Neural cell (in vitro differentiated cells): ENCODE data around the gene OR2F2. TPM values are rescaled to one million over a fixed set of nuclear protein-coding genes. Genes with fewer than 3 reads are reported as not detected.

Source experiments
- H2AFZ ChIP-seq: fragments of 200-600, 300-800 bp; sonication (generic), shearing (Covaris generic); 2 replicates; pipeline ENCODE4 v1.6.0; 2014; ENCODE audit warnings: low read depth, mild to moderate bottlenecking, antibody characterized with exemption, low read length, moderate library complexity
- H3F3A ChIP-seq: fragments of 200-600 bp; shearing (Covaris generic); 2 replicates; pipeline ENCODE4 v1.6.1; 2016; ENCODE audit warnings: mild to moderate bottlenecking, moderate library complexity, mixed read lengths, antibody characterized with exemption, low read length; ENCODE audit not compliant: insufficient read depth, poor library complexity, severe bottlenecking
- H3K27ac ChIP-seq: fragments of 200-600, 300-800 bp; sonication (generic), shearing (Covaris generic); 2 replicates; pipeline ENCODE4 v1.5.1; 2014; ENCODE audit warnings: mild to moderate bottlenecking, low read length, moderate library complexity
- H3K27me3 ChIP-seq: fragments of 300-800, 200-600 bp; sonication (generic), shearing (Covaris generic); 2 replicates; pipeline ENCODE4 v1.6.0; 2014; ENCODE audit warnings: mild to moderate bottlenecking, low read depth, low read length, moderate library complexity; ENCODE audit not compliant: insufficient read depth
- H3K36me3 ChIP-seq: fragments of 300-800, 200-600 bp; sonication (generic), shearing (Covaris generic); 2 replicates; pipeline ENCODE4 v1.5.1; 2014; ENCODE audit warnings: mild to moderate bottlenecking, antibody characterized with exemption, low read length, moderate library complexity; ENCODE audit not compliant: insufficient read depth
- H3K4me2 ChIP-seq: fragments of 300-800, 200-600 bp; sonication (generic), shearing (Covaris generic); 2 replicates; pipeline ENCODE4 v1.6.0; 2014; ENCODE audit warnings: mild to moderate bottlenecking, low read length
- H3K4me3 ChIP-seq: fragments of 300-800, 200-600 bp; sonication (generic), shearing (Covaris generic); 2 replicates; pipeline ENCODE4 v1.5.1; 2014; ENCODE audit warnings: mild to moderate bottlenecking, low read length, moderate library complexity
- H3K79me2 ChIP-seq: fragments of 200-600 bp; shearing (Covaris generic); replicated peaks from 2 replicates; pipeline ENCODE4 v1.6.0; 2014; ENCODE audit warnings: mild to moderate bottlenecking, low read length, moderate library complexity; ENCODE audit not compliant: insufficient read depth
- H3K9ac ChIP-seq: fragments of 300-800, 200-600 bp; sonication (generic), shearing (Covaris generic); 2 replicates; pipeline ENCODE4 v1.6.1; 2016; ENCODE audit warnings: mild to moderate bottlenecking, low read length, mixed read lengths
- H3K9me2 ChIP-seq: fragments of 200-600 bp; shearing (Covaris generic); 2 replicates; pipeline ENCODE4 v1.6.1; 2016; ENCODE audit warnings: mild to moderate bottlenecking, low read length, mixed read lengths; ENCODE audit not compliant: insufficient read depth
- H3K9me3 ChIP-seq: fragments of 200-600, 300-800 bp; sonication (generic), shearing (Covaris generic); 2 replicates; pipeline ENCODE4 v1.6.1; 2016; ENCODE audit warnings: mild to moderate bottlenecking, mixed run types, low read length, moderate library complexity, mixed read lengths
- H4K20me1 ChIP-seq: fragments of 200-600 bp; shearing (Covaris generic); 2 replicates; pipeline ENCODE4 v1.6.1; 2016; ENCODE audit warnings: mild to moderate bottlenecking, mixed run types; ENCODE audit not compliant: insufficient read depth
- CTCF ChIP-seq: fragments of 450-650 bp; IDR thresholded peaks from 2 replicates; pipeline ENCODE4 v1.5.1; 2014; ENCODE audit warnings: antibody characterized with exemption, mild to moderate bottlenecking, moderate library complexity; ENCODE audit not compliant: poor library complexity, severe bottlenecking
- EP300 ChIP-seq: fragments of 450-650 bp; conservative IDR thresholded peaks from 2 replicates; pipeline ENCODE4 v1.6.1; 2014; ENCODE audit warnings: antibody characterized with exemption, mild to moderate bottlenecking, moderate library complexity; ENCODE audit not compliant: poor library complexity, severe bottlenecking
- EZH2 ChIP-seq: fragments of 200-600, 300-800 bp; shearing (Covaris generic), sonication (generic); IDR thresholded peaks from 2 replicates; pipeline ENCODE4 v1.6.1; 2014; ENCODE audit warnings: antibody characterized with exemption, low read length, borderline replicate concordance, mild to moderate bottlenecking; ENCODE audit not compliant: insufficient read depth, poor library complexity, severe bottlenecking
- MXI1 ChIP-seq: fragments of 450-650 bp; conservative IDR thresholded peaks from 2 replicates; pipeline ENCODE4 v1.6.1; 2014; ENCODE audit warnings: antibody characterized with exemption, mild to moderate bottlenecking; ENCODE audit not compliant: poor library complexity, severe bottlenecking
- POLR2AphosphoS5 ChIP-seq: IDR thresholded peaks from 2 replicates; pipeline ENCODE4 v1.6.1; 2012
- RAD21 ChIP-seq: fragments of 450-650 bp; conservative IDR thresholded peaks from 2 replicates; pipeline ENCODE4 v1.6.1; 2014; ENCODE audit warnings: antibody characterized with exemption, mild to moderate bottlenecking, moderate library complexity
- REST ChIP-seq: IDR thresholded peaks from 2 replicates; pipeline ENCODE4 v1.6.1; 2012; ENCODE audit warnings: borderline replicate concordance
- SMC3 ChIP-seq: fragments of 450-650 bp; conservative IDR thresholded peaks from 2 replicates; pipeline ENCODE4 v1.6.1; 2014; ENCODE audit warnings: antibody characterized with exemption, mild to moderate bottlenecking, moderate library complexity; ENCODE audit not compliant: poor library complexity
- TAF1 ChIP-seq: IDR thresholded peaks from 2 replicates; pipeline ENCODE4 v1.6.1; 2012; ENCODE audit warnings: low read depth
- polyA plus RNA-seq: library from polyadenylated mRNA; depleted of rRNA; stranded (reverse); fragments of >200 nt; gene quantifications from 2 replicates; pipeline ENCODE4 v1.2.3, GENCODE V29; 2014

The OR2F2 gene
- polyA plus RNA-seq, 1 donor from 2014 or later: not detected

GRCh38 chr7:143910473-143911248 is 24.4 kb upstream of the OR2F2 start:
- Histone ChIP-seq H3K9me2 (no peaks in the 10 kb centered on the region), H3K4me2 (no peak overlapping the region), H3K27me3 (peaks cover 15% of the 10 kb centered on the region), H3K27ac (no peak overlapping the region), H4K20me1 (no peaks in the 10 kb centered on the region), H3K79me2 (no peaks in the 10 kb centered on the region), H3F3A (no peaks in the 10 kb centered on the region), H3K9ac (no peak overlapping the region), H3K4me3 (no peak overlapping the region), H2AFZ (no peak overlapping the region), H3K9me3 (no peaks in the 10 kb centered on the region), H3K36me3 (no peaks in the 10 kb centered on the region)
- no peak for TF ChIP-seq RAD21
- TF ChIP-seq CTCF: no peak
- TF ChIP-seq SMC3: no peak
- TF ChIP-seq EZH2: no peak

- Histone ChIP-seq H3K27me3 (peaks cover 4% of the 10 kb centered on the region), H3K27ac (no peak overlapping the region), H3K4me2 (no peak overlapping the region), H2AFZ (no peak overlapping the region), H3F3A (no peaks in the 10 kb centered on the region), H3K79me2 (no peaks in the 10 kb centered on the region), H3K9me2 (no peaks in the 10 kb centered on the region), H3K9me3 (no peaks in the 10 kb centered on the region), H3K4me3 (no peak overlapping the region), H4K20me1 (no peaks in the 10 kb centered on the region), H3K36me3 (no peaks in the 10 kb centered on the region), H3K9ac (no peak overlapping the region)
- TF ChIP-seq EZH2 (no peak), CTCF (no peak), TAF1 (no peak), MXI1 (no peak), POLR2AphosphoS5 (no peak), SMC3 (no peak), EP300 (no peak), REST (no peak), RAD21 (no peak)
These were observed 21.0 kb upstream of the OR2F2 start for GRCh38 chr7:143913945-143914615.
